HUES64 (cell line): ENCODE data around the gene CEP57.
"Not testable (repeated sequence)": the region's sequence is repeated elsewhere in the genome, so short reads cannot be mapped to it uniquely, and the experiment has no call there.

Source experiments
- H3K27ac ChIP-seq: 2 replicates; pipeline ENCODE4 v1.7.0; 2013; ENCODE audit warnings: low read depth, low read length, inconsistent platforms
- H3K27me3 ChIP-seq: 2 replicates; pipeline ENCODE4 v1.6.1; 2013; ENCODE audit warnings: mild to moderate bottlenecking, low read length; ENCODE audit not compliant: insufficient read depth
- H3K36me3 ChIP-seq: 2 replicates; pipeline ENCODE4 v1.6.1; 2013; ENCODE audit warnings: mild to moderate bottlenecking, low read length; ENCODE audit not compliant: insufficient read depth
- H3K4me1 ChIP-seq: 2 replicates; pipeline ENCODE4 v1.6.1; 2013; ENCODE audit warnings: mild to moderate bottlenecking, low read length, moderate library complexity; ENCODE audit not compliant: insufficient read depth
- H3K4me3 ChIP-seq: 2 replicates; pipeline ENCODE4 v1.5.1; 2013; ENCODE audit warnings: mild to moderate bottlenecking, low read length, moderate library complexity
- H3K9ac ChIP-seq: 2 replicates; pipeline ENCODE4 v1.6.1; 2013; ENCODE audit warnings: mild to moderate bottlenecking, low read depth, low read length
- H3K9me3 ChIP-seq: 2 replicates; pipeline ENCODE4 v1.6.1; 2013; ENCODE audit warnings: low read depth, low read length; ENCODE audit not compliant: insufficient read depth
- WGBS: fragments of 150-250, 120-280 bp; methylation state at CpG from one replicate; pipeline ENCODE4 v1.1.7; 2013; ENCODE audit warnings: missing lambda C conversion rate; 5-methylcytosine and 5-hydroxymethylcytosine counted together

The CEP57 gene

DNA sequence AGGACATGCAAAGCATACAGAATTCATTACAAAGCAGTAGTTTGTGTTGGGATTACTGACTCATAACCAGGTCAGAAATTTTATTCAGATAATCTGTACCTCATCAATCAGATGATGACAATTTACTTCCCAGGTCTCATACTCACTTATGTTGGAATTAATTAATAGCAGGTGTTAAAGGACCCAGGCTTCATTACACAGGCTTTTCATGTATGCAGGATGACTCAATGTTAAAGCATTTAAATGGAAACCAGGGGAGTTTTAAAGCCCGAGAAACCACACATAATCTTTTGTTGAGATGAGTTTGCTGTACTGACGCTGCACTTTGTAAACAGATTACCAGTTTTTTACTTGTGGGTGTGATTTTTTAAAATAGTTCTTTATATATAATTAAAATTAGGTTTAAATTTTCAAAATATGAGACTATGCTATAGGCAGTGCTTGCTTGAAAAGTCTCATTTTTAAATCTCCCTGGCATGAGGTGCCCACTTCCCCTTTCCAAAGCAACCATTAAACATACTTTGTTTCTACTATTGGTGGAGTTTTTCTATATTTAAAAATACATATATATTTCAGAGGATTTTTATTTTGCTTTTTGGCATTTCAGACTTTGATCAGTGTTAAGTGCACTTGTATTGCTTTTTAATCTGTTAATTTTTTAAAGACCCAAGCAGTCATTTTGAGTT is 41.0 kb downstream of the CEP57 start:
- Histone ChIP-seq H3K9ac (no peak overlapping the region), H3K4me1 (no peaks in the 10 kb centered on the region), H3K4me3 (no peak overlapping the region), H3K27ac (no peak overlapping the region), H3K27me3 (no peaks in the 10 kb centered on the region), H3K36me3 (peaks cover 92% of the 10 kb centered on the region), H3K9me3 (no peaks in the 10 kb centered on the region)
- WGBS, result 95% methylated on average over 1 of the region's 2 CpGs

DNA sequence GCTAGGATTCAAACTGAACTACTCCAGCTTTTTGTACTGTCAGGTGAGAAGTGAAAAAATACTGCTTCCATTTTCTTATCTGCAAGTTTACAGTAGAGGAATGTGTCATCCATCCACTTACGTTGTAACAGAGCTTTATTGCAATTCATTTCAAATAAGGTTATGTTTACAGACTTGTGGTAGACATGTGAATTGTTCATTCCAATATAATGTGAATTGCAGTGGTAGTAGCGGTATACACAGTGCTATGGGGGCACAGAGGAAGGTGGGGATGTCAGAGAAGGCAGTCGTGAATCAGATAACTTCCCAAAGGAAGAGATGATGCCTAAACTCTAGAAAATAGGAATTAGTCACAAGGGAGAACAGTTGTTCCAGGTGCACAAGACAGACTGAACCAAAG is 42.5 kb downstream of the CEP57 start:
- Histone ChIP-seq H3K27ac (no peak overlapping the region), H3K9ac (no peak overlapping the region), H3K9me3 (no peaks in the 10 kb centered on the region), H3K4me1 (no peaks in the 10 kb centered on the region), H3K36me3 (peaks cover 97% of the 10 kb centered on the region), H3K27me3 (no peaks in the 10 kb centered on the region), H3K4me3 (no peak overlapping the region)
- 97% methylated on average over 3 of the region's 3 CpGs for WGBS

DNA sequence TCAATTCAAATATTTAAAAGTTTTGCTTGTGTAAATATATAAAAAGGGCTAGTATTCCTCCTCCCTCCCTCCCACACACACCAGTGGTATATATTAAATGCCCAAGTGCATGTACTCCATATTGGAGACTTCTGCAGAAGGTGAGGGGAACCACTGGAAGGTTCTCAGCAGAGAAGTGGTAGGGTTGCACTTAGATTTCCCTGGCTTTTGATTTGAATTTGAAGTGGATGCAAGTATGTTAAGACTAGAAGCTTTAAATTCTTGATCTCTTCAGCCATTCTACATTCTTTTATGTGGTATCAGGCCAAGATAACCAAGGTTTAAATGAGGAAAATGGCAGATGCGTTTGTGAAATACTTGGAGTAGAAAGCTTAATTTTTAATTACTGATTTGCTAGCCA is 43.1 kb downstream of the CEP57 start:
- 100% methylated on average over 1 of the region's 1 CpG for WGBS

DNA sequence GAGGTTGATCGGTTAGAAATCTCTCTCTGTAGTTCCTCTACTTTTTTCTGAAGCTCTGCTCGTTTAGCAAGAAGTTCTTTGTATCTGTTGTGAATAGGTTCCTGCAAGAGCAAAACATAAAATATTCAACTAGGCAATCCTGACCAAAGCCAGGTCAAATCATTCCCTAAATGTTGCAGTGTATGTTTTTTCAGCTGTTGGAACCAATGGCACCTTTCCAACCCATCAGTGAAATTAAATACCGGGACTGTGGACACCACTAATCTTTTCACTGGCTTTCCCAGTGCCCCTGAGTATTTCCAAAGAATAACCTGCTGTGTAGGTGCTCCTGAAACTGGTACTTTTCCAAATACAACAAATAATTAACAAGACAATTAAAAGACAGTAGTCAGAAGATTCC is 45.1 kb downstream of the CEP57 start:
- Histone ChIP-seq H3K4me1 (no peaks in the 10 kb centered on the region), H3K27ac (no peak overlapping the region), H3K9me3 (no peaks in the 10 kb centered on the region), H3K27me3 (no peaks in the 10 kb centered on the region), H3K9ac (no peak overlapping the region), H3K36me3 (peaks cover 99% of the 10 kb centered on the region), H3K4me3 (no peak overlapping the region)
- 92% methylated on average over 3 of the region's 3 CpGs for WGBS

More for the DNA sequence above, 43.1 kb downstream of the CEP57 start:
- Histone ChIP-seq H3K9me3 (no peaks in the 10 kb centered on the region), H3K36me3 (peaks cover 97% of the 10 kb centered on the region), H3K4me1 (no peaks in the 10 kb centered on the region), H3K27me3 (no peaks in the 10 kb centered on the region), H3K4me3 (no peak overlapping the region), H3K9ac (no peak overlapping the region), H3K27ac (no peak overlapping the region)

DNA sequence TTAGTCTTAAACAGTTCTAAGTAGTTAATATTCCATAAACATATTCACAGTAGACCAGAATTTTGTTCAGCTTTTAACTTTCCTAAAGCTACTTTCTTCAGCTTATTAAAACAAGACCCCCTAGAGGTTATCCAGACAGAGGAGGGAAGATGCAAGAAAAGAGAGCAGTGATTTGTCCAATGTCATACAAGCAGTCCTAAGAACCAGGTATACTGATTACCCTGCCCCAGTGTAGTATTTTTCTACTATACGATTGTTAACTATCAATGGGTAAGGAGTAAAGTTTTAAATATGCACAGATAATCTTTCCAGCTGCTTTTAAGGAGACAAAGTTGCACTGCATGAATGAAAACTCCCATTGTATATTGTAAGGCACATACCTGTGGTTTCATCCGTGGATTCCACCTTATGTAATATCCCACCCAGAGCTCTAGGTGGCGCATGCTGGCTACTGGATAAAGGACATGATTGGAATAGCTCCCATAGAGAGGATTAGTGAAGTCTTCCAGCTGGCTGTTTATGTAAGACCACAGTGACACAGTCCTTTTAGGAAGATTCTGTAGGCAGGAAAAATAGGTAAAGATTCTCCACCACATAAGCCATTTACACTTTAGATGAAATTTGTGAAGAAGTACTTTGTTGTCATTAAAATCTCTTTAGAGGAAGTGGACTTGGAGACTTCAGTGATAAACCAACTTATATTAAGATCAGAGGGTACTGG is 45.6 kb downstream of the CEP57 start:
- no peaks in the 10 kb centered on the region for H3K9me3 ChIP-seq
- WGBS, result 40% methylated on average over 2 of the region's 3 CpGs
- H3K27ac ChIP-seq, result no peak overlapping the region
- H3K4me3 ChIP-seq, result no peak overlapping the region
- H3K9ac ChIP-seq, result no peak overlapping the region
- no peaks in the 10 kb centered on the region for H3K27me3 ChIP-seq
- H3K36me3 ChIP-seq, result peaks cover 99% of the 10 kb centered on the region
- H3K4me1 ChIP-seq, result no peaks in the 10 kb centered on the region

DNA sequence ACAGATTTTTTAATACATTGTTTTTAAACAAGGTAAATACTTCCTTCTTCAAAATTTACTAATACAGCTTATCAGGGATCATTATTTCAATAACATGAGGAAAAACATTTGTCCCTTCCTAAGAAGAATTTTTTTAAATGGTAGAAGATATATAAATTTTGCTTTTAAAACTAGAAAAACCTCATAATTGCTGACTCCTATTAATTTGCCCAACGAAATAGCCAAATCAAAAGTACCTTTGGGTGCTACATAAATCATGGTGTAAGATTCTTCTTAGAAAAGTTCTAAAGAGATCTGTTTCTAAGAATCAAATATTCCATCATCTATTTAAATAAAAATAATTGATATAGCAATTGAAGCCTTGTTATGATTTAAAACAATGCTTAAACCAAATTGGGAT is 54.9 kb downstream of the CEP57 start:
- no peaks in the 10 kb centered on the region for H3K9me3 ChIP-seq
- H3K27ac ChIP-seq, result no peak overlapping the region
- H3K4me3 ChIP-seq, result no peak overlapping the region
- no peak overlapping the region for H3K9ac ChIP-seq
- no CpG with 5 or more reads among the region's 1 CpG for WGBS
- H3K27me3 ChIP-seq, result no peaks in the 10 kb centered on the region
- peaks cover 96% of the 10 kb centered on the region for H3K36me3 ChIP-seq
- H3K4me1 ChIP-seq, result no peaks in the 10 kb centered on the region

DNA sequence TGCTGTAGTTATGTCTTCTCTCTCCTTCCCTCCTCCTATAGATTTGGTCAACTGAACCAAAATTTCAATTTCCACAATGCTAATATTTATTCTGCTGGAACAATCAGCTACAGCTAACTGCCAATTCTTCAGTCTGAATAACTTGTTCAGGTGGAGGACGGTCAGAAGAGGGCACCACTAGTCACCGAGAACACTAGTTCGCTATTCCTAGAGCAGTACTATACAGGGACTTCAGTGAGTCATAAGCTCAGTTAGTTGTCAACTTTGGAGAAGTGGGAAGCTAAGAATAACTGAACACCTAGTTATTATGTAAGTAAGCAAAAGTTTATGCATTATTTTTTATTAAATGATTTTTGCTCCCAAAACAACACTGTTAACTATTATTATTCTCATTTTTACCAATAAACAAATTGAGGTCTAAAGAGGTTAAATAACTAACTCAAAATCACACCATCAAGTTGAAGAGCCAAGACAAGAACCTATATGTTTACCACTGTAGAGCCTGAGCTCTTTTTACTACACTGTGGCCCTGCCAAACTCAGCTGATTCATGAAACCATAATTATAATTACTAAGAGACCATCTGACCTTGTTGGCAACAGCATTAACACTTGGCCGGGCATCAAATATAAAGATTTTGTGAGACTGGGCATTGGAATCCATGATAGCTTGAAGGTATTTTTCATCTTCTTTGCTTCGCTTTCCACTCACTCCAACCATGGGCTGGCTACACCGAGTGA is 59.0 kb downstream of the CEP57 start:
- Histone ChIP-seq H3K27me3 (no peaks in the 10 kb centered on the region), H3K9ac (no peak overlapping the region), H3K27ac (no peak overlapping the region), H3K36me3 (peaks cover 70% of the 10 kb centered on the region), H3K4me1 (no peaks in the 10 kb centered on the region), H3K9me3 (no peaks in the 10 kb centered on the region), H3K4me3 (no peak overlapping the region)
- WGBS, result 83% methylated on average over 6 of the region's 6 CpGs

DNA sequence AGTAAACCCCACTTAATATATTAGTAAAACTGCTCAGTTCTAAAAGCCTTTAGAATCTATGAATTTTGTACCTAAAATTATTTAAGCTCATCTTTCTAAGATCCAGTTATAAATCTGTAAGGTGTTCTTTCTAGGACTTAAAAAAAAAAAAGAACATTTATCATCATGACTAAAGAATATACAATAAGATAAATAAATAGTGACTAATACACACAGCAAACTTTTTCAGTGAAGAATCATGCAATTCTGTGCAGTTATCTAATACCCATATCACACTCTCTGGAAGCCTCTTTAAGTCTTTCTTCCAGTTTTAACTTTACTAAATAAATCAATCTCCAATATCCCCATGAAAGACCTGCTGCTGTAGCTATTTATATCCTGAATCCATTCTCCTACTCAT is 59.8 kb downstream of the CEP57 start:
- Histone ChIP-seq H3K4me3 (no peak overlapping the region), H3K27me3 (no peaks in the 10 kb centered on the region), H3K9ac (no peak overlapping the region), H3K27ac (no peak overlapping the region), H3K9me3 (no peaks in the 10 kb centered on the region), H3K4me1 (no peaks in the 10 kb centered on the region), H3K36me3 (peaks cover 62% of the 10 kb centered on the region)

DNA sequence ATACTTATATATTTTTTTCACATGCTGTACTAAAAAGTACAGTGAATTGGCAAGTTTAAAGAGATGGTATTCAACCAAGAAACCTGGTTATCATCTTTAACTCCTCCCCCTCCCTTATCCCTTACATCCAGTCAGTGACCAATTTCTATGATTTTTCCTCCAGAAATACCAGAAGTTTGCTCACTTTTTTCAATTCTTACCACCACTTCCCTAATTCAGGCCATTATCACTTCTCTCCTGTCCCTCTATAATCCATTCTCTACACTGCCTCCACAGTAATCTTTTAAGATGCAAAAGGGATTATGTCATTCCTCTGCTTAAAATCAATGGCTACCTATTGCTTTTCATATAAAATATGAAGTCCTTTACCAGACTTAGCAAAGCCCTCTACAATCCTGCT is 62.8 kb downstream of the CEP57 start:
- H3K36me3 ChIP-seq, result peaks cover 62% of the 10 kb centered on the region
- no peak overlapping the region for H3K9ac ChIP-seq
- H3K4me1 ChIP-seq, result no peaks in the 10 kb centered on the region
- no peak overlapping the region for H3K4me3 ChIP-seq
- no peak overlapping the region for H3K27ac ChIP-seq
- H3K27me3 ChIP-seq, result no peaks in the 10 kb centered on the region
- H3K9me3 ChIP-seq, result no peaks in the 10 kb centered on the region

DNA sequence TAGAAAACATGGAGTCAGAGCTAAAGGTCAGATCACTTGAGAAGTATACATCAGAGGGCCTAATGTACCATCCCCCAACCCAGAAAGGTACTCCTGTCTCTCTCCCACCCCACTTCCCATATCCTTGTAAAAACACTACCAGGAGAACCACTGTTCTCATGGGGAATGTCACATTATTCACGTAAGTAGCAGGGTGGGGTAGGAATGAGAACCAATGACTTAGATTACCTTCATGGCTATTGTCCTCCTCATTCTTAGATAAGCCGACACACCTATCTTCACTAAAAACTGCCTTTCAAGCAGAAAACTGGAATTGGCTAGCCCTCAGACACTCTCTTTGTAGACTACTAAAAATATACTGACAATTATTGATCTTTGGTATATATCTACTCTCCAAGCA is 63.6 kb downstream of the CEP57 start:
- Histone ChIP-seq H3K4me1 (no peaks in the 10 kb centered on the region), H3K9me3 (no peaks in the 10 kb centered on the region), H3K27ac (no peak overlapping the region), H3K36me3 (peaks cover 62% of the 10 kb centered on the region), H3K9ac (no peak overlapping the region), H3K4me3 (no peak overlapping the region), H3K27me3 (no peaks in the 10 kb centered on the region)
- 88% methylated on average over 2 of the region's 2 CpGs for WGBS

DNA sequence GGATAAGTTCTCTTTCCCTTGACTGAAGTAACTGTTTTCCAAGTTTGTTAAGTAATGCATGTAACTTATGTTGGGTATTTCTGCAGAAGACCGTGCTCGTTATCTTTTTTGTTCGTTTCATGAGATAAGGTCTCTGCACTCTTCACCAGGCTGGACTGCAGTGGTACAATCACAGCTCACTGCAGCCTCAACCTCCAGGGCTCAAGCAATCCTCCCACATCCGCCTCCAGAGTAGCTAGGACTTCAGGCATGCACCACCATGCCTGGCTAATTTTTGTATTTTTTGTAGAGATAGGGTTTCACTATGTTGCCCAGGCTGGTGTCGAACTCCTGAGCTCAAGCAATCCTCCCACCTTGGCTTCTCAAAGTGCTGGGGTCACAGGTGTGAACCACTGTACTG is 64.1 kb downstream of the CEP57 start:
- H3K27ac ChIP-seq, H3K9ac ChIP-seq, H3K4me3 ChIP-seq, H3K9me3 ChIP-seq, H3K4me1 ChIP-seq, H3K27me3 ChIP-seq: not testable (repeated sequence)
- 91% methylated on average over 5 of the region's 5 CpGs for WGBS
- H3K36me3 ChIP-seq, result peaks cover 63% of the 10 kb centered on the region
